ENCODE data around the gene DNAJA2. TPM values are rescaled to one million over a fixed set of nuclear protein-coding genes. Genes with fewer than 3 reads are reported as not detected.

Gene DNAJA2
- total RNA-seq, 1 experiment from 2014 or later: 101 TPM

DNA sequence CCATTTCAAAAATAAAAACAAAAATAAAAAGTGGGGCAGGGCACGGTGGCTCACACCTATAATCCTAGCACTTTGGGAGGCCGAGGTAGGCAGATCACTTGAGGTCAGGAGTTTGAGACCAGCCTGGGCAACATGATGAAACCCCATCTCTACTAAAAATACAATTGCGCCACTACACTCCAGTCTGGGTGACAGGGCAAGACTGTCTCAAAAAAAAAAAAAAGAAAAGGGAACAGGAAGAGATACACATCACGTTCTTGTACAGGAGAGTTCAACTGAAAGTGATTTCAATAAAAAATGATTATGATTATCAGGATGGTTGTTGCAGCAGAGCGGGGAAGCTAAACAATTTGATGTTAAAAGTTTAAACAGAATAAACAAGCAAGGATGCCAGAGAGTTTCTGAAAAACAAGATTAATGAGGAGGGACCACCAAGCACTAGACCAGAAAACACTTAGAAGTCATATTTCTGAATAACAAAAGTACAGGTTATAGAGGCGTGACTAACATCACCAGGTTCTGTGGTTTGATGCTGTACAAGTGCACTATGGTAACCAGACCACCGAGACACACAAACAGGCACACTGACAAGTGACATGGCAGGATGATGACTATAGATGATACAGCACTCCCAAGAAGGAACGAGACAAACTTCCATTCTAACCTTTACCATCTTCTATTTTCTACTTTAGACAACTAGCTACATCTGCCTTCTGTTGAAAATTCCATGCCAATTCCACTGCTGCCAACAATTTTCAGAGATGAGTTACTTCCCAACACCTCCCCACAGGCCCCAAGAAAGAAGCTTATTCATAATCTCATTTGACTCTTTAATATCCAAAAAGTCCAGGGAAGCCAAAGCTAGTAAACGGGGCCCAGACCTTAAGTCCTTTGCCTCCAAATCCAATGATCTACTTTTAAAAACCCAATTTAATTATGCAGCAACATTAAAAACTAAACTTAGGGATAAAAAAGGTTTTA, 11.8 kb downstream of the DNAJA2 start:
- H3K27ac Mint-ChIP-seq: peak overlapping the region; percentile 56
- ChIA-PET POLR2A (interaction anchor here (0.7 kb wide), 1 partner anchor 1320 kb away, joined by 3 read pairs; no protein-coding TSS in a partner anchor), CTCF (interaction anchor here (0.6 to 1.2 kb wide), 2 partner anchors 107 to 302 kb away, joined by 3 read pairs; no protein-coding TSS in a partner anchor)

More for the DNA sequence above, 11.8 kb downstream of the DNAJA2 start:
- no peak for DNase-seq (ENCODE audit: low spot score)
- no peak for ATAC-seq
- Mint-ChIP-seq H3K4me3 (no peak overlapping the region), H3K36me3 (peaks cover 82% of the 10 kb centered on the region), H3K9me3 (no peaks in the 10 kb centered on the region), H3K4me1 (peaks cover 50% of the 10 kb centered on the region), H3K27me3 (ENCODE audit: low read depth) (no peaks in the 10 kb centered on the region; the same call in 1 of the 2 replicates)
- TF ChIP-seq, protein P1, sequence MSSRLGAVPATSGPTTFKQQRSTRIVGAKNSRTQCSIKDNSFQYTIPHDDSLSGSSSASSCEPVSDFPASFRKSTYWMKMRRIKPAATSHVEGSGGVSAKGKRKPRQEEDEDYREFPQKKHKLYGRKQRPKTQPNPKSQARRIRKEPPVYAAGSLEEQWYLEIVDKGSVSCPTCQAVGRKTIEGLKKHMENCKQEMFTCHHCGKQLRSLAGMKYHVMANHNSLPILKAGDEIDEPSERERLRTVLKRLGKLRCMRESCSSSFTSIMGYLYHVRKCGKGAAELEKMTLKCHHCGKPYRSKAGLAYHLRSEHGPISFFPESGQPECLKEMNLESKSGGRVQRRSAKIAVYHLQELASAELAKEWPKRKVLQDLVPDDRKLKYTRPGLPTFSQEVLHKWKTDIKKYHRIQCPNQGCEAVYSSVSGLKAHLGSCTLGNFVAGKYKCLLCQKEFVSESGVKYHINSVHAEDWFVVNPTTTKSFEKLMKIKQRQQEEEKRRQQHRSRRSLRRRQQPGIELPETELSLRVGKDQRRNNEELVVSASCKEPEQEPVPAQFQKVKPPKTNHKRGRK (CRISPR knock-in tag; IDR thresholded peaks at IDR 0.05; ENCODE audit: borderline replicate concordance): no peak
- TF ChIP-seq RELA (CRISPR knock-in tag; IDR thresholded peaks at IDR 0.05; ENCODE audit: borderline replicate concordance): no peak
- no peak for TF ChIP-seq OVOL2 (CRISPR knock-in tag; IDR thresholded peaks at IDR 0.05; ENCODE audit: borderline replicate concordance)
- no peak for TF ChIP-seq CBFB (CRISPR knock-in tag; IDR thresholded peaks at IDR 0.05; ENCODE audit: low read depth)
- no peak for TF ChIP-seq ZNF671 (CRISPR knock-in tag; IDR thresholded peaks at IDR 0.05)
- TF ChIP-seq, protein P2, sequence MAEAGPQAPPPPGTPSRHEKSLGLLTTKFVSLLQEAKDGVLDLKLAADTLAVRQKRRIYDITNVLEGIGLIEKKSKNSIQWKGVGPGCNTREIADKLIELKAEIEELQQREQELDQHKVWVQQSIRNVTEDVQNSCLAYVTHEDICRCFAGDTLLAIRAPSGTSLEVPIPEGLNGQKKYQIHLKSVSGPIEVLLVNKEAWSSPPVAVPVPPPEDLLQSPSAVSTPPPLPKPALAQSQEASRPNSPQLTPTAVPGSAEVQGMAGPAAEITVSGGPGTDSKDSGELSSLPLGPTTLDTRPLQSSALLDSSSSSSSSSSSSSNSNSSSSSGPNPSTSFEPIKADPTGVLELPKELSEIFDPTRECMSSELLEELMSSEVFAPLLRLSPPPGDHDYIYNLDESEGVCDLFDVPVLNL (CRISPR knock-in tag; IDR thresholded peaks at IDR 0.05; ENCODE audit: borderline replicate concordance, low read depth): no peak
- TF ChIP-seq, protein P3, sequence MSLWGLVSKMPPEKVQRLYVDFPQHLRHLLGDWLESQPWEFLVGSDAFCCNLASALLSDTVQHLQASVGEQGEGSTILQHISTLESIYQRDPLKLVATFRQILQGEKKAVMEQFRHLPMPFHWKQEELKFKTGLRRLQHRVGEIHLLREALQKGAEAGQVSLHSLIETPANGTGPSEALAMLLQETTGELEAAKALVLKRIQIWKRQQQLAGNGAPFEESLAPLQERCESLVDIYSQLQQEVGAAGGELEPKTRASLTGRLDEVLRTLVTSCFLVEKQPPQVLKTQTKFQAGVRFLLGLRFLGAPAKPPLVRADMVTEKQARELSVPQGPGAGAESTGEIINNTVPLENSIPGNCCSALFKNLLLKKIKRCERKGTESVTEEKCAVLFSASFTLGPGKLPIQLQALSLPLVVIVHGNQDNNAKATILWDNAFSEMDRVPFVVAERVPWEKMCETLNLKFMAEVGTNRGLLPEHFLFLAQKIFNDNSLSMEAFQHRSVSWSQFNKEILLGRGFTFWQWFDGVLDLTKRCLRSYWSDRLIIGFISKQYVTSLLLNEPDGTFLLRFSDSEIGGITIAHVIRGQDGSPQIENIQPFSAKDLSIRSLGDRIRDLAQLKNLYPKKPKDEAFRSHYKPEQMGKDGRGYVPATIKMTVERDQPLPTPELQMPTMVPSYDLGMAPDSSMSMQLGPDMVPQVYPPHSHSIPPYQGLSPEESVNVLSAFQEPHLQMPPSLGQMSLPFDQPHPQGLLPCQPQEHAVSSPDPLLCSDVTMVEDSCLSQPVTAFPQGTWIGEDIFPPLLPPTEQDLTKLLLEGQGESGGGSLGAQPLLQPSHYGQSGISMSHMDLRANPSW (CRISPR knock-in tag; conservative IDR thresholded peaks at IDR 0.05; ENCODE audit: low read depth): no peak
- no peak for TF ChIP-seq JAZF1 (CRISPR knock-in tag; IDR thresholded peaks at IDR 0.05)
- TF ChIP-seq FOXK1 (CRISPR knock-in tag; IDR thresholded peaks at IDR 0.05): no peak
- TF ChIP-seq, protein P4, sequence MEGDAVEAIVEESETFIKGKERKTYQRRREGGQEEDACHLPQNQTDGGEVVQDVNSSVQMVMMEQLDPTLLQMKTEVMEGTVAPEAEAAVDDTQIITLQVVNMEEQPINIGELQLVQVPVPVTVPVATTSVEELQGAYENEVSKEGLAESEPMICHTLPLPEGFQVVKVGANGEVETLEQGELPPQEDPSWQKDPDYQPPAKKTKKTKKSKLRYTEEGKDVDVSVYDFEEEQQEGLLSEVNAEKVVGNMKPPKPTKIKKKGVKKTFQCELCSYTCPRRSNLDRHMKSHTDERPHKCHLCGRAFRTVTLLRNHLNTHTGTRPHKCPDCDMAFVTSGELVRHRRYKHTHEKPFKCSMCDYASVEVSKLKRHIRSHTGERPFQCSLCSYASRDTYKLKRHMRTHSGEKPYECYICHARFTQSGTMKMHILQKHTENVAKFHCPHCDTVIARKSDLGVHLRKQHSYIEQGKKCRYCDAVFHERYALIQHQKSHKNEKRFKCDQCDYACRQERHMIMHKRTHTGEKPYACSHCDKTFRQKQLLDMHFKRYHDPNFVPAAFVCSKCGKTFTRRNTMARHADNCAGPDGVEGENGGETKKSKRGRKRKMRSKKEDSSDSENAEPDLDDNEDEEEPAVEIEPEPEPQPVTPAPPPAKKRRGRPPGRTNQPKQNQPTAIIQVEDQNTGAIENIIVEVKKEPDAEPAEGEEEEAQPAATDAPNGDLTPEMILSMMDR (IDR thresholded peaks at IDR 0.05): no peak
- TF ChIP-seq, protein P5, sequence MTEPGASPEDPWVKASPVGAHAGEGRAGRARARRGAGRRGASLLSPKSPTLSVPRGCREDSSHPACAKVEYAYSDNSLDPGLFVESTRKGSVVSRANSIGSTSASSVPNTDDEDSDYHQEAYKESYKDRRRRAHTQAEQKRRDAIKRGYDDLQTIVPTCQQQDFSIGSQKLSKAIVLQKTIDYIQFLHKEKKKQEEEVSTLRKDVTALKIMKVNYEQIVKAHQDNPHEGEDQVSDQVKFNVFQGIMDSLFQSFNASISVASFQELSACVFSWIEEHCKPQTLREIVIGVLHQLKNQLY (CRISPR knock-in tag; IDR thresholded peaks at IDR 0.05): no peak
- TF ChIP-seq, protein P6, sequence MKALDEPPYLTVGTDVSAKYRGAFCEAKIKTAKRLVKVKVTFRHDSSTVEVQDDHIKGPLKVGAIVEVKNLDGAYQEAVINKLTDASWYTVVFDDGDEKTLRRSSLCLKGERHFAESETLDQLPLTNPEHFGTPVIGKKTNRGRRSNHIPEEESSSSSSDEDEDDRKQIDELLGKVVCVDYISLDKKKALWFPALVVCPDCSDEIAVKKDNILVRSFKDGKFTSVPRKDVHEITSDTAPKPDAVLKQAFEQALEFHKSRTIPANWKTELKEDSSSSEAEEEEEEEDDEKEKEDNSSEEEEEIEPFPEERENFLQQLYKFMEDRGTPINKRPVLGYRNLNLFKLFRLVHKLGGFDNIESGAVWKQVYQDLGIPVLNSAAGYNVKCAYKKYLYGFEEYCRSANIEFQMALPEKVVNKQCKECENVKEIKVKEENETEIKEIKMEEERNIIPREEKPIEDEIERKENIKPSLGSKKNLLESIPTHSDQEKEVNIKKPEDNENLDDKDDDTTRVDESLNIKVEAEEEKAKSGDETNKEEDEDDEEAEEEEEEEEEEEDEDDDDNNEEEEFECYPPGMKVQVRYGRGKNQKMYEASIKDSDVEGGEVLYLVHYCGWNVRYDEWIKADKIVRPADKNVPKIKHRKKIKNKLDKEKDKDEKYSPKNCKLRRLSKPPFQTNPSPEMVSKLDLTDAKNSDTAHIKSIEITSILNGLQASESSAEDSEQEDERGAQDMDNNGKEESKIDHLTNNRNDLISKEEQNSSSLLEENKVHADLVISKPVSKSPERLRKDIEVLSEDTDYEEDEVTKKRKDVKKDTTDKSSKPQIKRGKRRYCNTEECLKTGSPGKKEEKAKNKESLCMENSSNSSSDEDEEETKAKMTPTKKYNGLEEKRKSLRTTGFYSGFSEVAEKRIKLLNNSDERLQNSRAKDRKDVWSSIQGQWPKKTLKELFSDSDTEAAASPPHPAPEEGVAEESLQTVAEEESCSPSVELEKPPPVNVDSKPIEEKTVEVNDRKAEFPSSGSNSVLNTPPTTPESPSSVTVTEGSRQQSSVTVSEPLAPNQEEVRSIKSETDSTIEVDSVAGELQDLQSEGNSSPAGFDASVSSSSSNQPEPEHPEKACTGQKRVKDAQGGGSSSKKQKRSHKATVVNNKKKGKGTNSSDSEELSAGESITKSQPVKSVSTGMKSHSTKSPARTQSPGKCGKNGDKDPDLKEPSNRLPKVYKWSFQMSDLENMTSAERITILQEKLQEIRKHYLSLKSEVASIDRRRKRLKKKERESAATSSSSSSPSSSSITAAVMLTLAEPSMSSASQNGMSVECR (CRISPR knock-in tag; IDR thresholded peaks at IDR 0.05; ENCODE audit: borderline replicate concordance): no peak
- TF ChIP-seq CREM (CRISPR knock-in tag; IDR thresholded peaks at IDR 0.05): no peak
- TF ChIP-seq, protein P7, sequence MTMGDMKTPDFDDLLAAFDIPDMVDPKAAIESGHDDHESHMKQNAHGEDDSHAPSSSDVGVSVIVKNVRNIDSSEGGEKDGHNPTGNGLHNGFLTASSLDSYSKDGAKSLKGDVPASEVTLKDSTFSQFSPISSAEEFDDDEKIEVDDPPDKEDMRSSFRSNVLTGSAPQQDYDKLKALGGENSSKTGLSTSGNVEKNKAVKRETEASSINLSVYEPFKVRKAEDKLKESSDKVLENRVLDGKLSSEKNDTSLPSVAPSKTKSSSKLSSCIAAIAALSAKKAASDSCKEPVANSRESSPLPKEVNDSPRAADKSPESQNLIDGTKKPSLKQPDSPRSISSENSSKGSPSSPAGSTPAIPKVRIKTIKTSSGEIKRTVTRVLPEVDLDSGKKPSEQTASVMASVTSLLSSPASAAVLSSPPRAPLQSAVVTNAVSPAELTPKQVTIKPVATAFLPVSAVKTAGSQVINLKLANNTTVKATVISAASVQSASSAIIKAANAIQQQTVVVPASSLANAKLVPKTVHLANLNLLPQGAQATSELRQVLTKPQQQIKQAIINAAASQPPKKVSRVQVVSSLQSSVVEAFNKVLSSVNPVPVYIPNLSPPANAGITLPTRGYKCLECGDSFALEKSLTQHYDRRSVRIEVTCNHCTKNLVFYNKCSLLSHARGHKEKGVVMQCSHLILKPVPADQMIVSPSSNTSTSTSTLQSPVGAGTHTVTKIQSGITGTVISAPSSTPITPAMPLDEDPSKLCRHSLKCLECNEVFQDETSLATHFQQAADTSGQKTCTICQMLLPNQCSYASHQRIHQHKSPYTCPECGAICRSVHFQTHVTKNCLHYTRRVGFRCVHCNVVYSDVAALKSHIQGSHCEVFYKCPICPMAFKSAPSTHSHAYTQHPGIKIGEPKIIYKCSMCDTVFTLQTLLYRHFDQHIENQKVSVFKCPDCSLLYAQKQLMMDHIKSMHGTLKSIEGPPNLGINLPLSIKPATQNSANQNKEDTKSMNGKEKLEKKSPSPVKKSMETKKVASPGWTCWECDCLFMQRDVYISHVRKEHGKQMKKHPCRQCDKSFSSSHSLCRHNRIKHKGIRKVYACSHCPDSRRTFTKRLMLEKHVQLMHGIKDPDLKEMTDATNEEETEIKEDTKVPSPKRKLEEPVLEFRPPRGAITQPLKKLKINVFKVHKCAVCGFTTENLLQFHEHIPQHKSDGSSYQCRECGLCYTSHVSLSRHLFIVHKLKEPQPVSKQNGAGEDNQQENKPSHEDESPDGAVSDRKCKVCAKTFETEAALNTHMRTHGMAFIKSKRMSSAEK (CRISPR knock-in tag; IDR thresholded peaks at IDR 0.05; ENCODE audit: borderline replicate concordance): no peak
- no peak for TF ChIP-seq MXD4 (CRISPR knock-in tag; IDR thresholded peaks at IDR 0.05; ENCODE audit: borderline replicate concordance)
- no peak for TF ChIP-seq ZNF121 (CRISPR knock-in tag; IDR thresholded peaks at IDR 0.05)
- no peak for TF ChIP-seq NR1H2 (CRISPR knock-in tag; IDR thresholded peaks at IDR 0.05)
- TF ChIP-seq SP1 (CRISPR knock-in tag; conservative IDR thresholded peaks at IDR 0.05): no peak
- TF ChIP-seq TEAD4 (CRISPR knock-in tag; IDR thresholded peaks at IDR 0.05): no peak

Data from WTC11 (cell line).